Central memory CD8-positive, alpha-beta T cell (primary cell): ENCODE results near the gene CDK6.
"Not testable (repeated sequence)": the region's sequence is repeated elsewhere in the genome, so short reads cannot be mapped to it uniquely, and the experiment has no call there.

Source experiments
- ATAC-seq: fragments of 150-1000 bp; cut with Tn5 transposase; replicated peaks from 2 replicates; pipeline ENCODE4 v1.10.0; 2022; ENCODE audit warnings: mild to moderate bottlenecking, moderate FRiP score, moderate number of reproducible peaks; ENCODE audit not compliant: poor library complexity, severe bottlenecking; ENCODE audit errors: extremely low read depth
- DNase-seq, 2 donors: peaks; one replicate each; pipeline ENCODE4 v3.0.0; 2021; ENCODE audit warnings: low spot score in 2 of 2
- H3K27ac Mint-ChIP-seq: one replicate; pipeline ENCODE4 v1.8.0; 2022; ENCODE audit warnings: low read depth, mild to moderate bottlenecking, moderate library complexity, mixed read lengths
- H3K27me3 Mint-ChIP-seq: one replicate; pipeline ENCODE4 v1.8.0; 2022; ENCODE audit warnings: mixed read lengths
- H3K36me3 Mint-ChIP-seq: one replicate; pipeline ENCODE4 v1.8.0; 2022; ENCODE audit warnings: mild to moderate bottlenecking, moderate library complexity, mixed read lengths; ENCODE audit not compliant: insufficient read depth
- H3K4me1 Mint-ChIP-seq: one replicate; pipeline ENCODE4 v1.8.0; 2022; ENCODE audit warnings: mixed read lengths
- H3K4me3 Mint-ChIP-seq: one replicate; pipeline ENCODE4 v1.8.0; 2022; ENCODE audit warnings: mild to moderate bottlenecking, moderate library complexity, mixed read lengths
- H3K9me3 Mint-ChIP-seq: one replicate; pipeline ENCODE4 v1.8.0; 2022; ENCODE audit warnings: mixed read lengths

Gene CDK6

DNA sequence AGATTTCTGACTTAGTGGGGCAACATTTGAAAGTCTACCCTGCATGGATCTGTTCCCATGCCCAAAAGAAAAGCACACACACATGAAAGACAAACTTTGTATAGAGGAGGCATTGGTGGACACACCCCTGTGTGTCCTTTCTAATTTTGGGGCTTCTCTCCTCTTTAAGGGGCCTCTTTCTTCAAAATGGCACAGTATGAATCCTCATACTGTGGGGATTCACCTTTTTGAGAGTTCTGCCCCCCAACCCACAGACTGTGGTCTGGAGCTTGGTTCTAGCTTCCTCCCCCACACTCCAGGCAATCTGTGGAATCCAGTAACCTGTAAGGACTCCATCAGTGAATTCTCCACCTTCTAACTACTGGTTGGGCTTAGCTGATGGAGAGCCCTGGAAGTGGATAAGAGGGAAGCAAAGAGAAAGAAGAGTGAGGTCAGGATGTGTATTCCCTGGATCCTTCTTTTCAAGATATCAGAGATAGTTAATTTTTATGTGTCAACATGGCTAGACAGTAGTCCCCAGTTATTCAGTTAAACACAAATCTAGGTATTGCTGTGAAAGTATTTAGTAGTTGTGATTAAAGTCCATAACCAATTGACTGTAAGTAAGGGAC lies 32.4 kb upstream of the CDK6 start:
- DNase-seq (no peak), ATAC-seq (no peak)
- H3K27me3 Mint-ChIP-seq, result no peaks in the 10 kb centered on the region
- no peak overlapping the region for H3K4me3 Mint-ChIP-seq
- no peaks in the 10 kb centered on the region for H3K36me3 Mint-ChIP-seq
- H3K9me3 Mint-ChIP-seq, result peaks cover 6% of the 10 kb centered on the region
- H3K4me1 Mint-ChIP-seq, result peaks cover 5% of the 10 kb centered on the region
- H3K27ac Mint-ChIP-seq, result no peak overlapping the region

DNA sequence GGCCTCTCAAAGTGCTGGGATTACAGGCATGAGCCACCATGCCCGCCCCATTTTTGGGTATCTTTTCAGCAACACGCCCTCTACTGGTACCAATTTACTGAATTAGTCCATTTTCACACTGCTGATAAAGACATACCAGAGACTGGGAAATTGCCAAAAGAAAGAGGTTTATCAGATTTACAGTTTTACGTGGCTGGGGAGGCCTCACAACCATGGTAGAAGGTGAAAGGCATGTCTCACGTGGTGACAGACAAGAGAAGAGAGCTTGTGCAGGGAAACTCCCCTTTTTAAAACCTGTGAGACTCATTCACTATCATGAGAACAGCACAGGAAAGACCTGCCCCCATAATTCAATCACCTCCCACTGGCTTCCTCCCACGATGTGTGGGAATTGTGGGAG lies 27.8 kb upstream of the CDK6 start:
- not testable (repeated sequence) for H3K4me3 Mint-ChIP-seq, DNase-seq, H3K9me3 Mint-ChIP-seq, H3K27ac Mint-ChIP-seq, H3K4me1 Mint-ChIP-seq, H3K27me3 Mint-ChIP-seq, H3K36me3 Mint-ChIP-seq
- ATAC-seq, result peak; percentile 14

DNA sequence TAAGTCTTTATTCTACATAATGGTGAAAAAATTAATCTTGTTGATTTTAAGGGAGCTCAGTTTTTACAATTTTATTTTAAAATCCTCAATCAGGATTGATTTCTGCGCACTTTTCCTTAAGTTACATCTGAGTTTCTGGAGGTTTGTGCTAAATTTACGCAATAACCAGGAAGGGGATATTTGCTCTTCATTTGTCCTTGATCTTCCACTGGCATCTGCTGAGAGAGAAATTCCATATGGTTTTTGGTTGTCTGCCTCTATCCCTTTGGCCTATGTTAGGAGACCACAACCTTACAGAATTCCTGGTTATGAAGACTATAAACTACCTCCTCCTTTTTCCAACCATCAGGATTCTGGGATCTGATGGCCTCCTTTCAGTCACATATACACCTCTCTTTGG lies 20.1 kb upstream of the CDK6 start:
- Mint-ChIP-seq H3K27me3 (peaks cover 20% of the 10 kb centered on the region), H3K36me3 (peaks cover 3% of the 10 kb centered on the region), H3K4me1 (no peaks in the 10 kb centered on the region), H3K9me3 (no peaks in the 10 kb centered on the region), H3K4me3 (no peak overlapping the region), H3K27ac (no peak overlapping the region)
- no peak for ATAC-seq
- DNase-seq, result no peak

DNA sequence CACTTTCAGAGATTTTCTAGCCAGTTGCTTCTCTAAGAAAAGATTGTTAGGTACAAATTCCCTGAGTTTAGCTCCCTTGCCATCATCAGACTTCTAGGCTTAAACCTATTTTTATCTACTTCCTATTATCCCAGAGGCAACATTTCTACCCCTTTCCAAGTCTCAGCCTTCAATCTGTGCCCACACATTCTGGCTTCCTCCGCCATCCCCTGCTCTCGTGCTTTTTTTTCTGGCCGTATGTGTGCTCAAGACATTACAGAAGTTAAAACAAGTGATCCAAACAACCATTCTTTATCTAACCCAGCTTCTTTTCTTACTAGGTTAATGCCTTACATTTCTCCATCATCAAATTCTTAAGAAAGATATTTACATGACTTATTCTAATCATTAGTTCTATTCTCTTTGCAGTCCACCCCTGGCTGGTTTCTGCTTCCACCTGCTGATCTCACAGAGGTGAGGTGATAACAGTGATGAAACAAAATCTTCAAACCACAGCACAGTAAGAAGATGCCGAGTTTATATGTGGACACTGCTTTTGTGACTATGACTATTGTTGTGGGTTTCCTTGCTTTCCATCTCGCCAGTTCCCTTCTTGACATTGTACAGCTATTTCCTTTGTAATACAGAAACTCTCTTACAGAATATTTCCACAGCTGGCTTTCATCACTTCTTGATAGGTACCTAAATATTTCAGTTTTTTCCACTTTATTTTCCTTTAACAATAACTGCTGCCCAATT lies 18.3 kb upstream of the CDK6 start:
- no peak overlapping the region for H3K4me3 Mint-ChIP-seq
- no peaks in the 10 kb centered on the region for H3K9me3 Mint-ChIP-seq
- H3K36me3 Mint-ChIP-seq, result peaks cover 3% of the 10 kb centered on the region
- peaks cover 20% of the 10 kb centered on the region for H3K27me3 Mint-ChIP-seq
- ATAC-seq (no peak), DNase-seq (no peak)
- H3K27ac Mint-ChIP-seq, result no peak overlapping the region
- H3K4me1 Mint-ChIP-seq, result no peaks in the 10 kb centered on the region

DNA sequence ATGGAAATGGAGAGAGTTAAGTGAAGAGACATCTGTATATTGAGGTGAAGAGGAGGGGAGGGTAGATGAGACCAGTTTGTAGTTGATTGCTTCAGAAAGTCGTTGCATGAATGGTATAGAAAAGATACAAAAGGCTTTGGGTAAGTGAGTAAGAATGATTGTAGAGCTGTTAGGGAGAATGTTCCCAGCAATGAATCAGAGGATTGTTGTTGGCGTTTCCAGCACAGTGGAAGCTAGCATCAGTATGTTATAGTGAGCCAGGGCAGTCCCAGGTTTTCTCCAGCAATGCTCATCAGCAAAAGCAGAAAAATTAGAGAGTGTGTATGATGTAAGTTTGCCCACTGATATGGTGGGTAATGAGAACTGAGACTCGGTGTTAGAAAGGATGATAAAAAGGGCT lies 15.4 kb upstream of the CDK6 start:
- no peak for DNase-seq
- no peak for ATAC-seq

GRCh38 chr7:92850516-92850915 lies 14.1 kb upstream of the CDK6 start:
- Mint-ChIP-seq H3K9me3 (no peaks in the 10 kb centered on the region), H3K27me3 (peaks cover 10% of the 10 kb centered on the region), H3K36me3 (no peaks in the 10 kb centered on the region), H3K27ac (no peak overlapping the region), H3K4me3 (no peak overlapping the region), H3K4me1 (peaks cover 5% of the 10 kb centered on the region)
- ATAC-seq, result no peak
- DNase-seq, result no peak

More for the DNA sequence above, 15.4 kb upstream of the CDK6 start:
- Mint-ChIP-seq H3K27me3 (peaks cover 15% of the 10 kb centered on the region), H3K36me3 (no peaks in the 10 kb centered on the region), H3K27ac (no peak overlapping the region), H3K4me1 (peaks cover 5% of the 10 kb centered on the region), H3K9me3 (no peaks in the 10 kb centered on the region), H3K4me3 (no peak overlapping the region)

DNA sequence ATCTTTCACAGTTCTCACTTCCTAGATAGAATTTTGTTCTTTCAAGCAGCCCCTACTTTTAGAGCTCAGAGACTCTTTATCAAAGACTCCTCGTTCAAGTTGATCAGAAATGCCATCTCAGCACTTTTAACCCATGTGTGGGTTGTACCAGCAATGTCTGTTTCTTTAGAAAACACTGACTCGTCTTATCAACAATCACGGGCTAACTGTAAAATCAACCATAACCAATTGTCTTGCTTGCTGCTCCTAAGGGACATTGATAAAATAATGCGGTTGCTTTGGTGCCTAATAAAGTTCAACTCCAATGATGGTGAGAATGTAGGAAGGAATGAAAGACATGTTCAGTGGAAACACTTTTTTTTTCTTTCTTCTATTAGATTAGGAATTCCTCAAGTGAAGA lies 12.9 kb upstream of the CDK6 start:
- Mint-ChIP-seq H3K36me3 (no peaks in the 10 kb centered on the region), H3K27ac (no peak overlapping the region), H3K27me3 (peaks cover 3% of the 10 kb centered on the region), H3K9me3 (no peaks in the 10 kb centered on the region), H3K4me1 (peaks cover 5% of the 10 kb centered on the region), H3K4me3 (no peak overlapping the region)
- ATAC-seq, result no peak
- no peak for DNase-seq

- H3K27ac Mint-ChIP-seq, result no peak overlapping the region
- H3K4me3 Mint-ChIP-seq, result no peak overlapping the region
These were observed 12.5 kb upstream of the CDK6 start for GRCh38 chr7:92848851-92849250.

GRCh38 chr7:92848441-92848840 lies 12.1 kb upstream of the CDK6 start:
- H3K4me3 Mint-ChIP-seq, result no peak overlapping the region
- no peak for ATAC-seq
- H3K27ac Mint-ChIP-seq, result no peak overlapping the region

More at GRCh38 chr7:92848851-92849250, 12.5 kb upstream of the CDK6 start:
- Mint-ChIP-seq H3K27me3 (no peaks in the 10 kb centered on the region), H3K4me1 (peaks cover 5% of the 10 kb centered on the region), H3K36me3 (no peaks in the 10 kb centered on the region), H3K9me3 (no peaks in the 10 kb centered on the region)
- no peak for ATAC-seq
- DNase-seq, result no peak

DNA sequence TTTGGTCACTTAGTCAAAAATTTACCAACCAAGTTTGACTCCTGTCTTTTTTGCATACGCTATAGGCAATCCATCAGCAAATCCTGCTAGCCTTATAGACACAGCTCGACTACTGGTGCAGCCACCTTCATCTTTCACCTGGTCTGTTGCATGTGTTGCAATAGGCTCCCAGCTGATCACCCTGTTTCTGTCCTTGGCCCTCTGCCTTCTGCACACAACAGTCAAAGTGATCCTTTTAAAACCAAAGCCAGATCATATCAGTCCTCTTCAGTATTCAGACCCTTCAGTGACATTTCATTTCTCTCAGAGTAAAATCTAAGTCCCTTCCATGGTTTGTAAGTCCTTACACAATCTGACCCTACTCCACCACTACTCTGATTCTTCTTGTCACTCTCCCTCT lies 10.9 kb upstream of the CDK6 start:
- no peak overlapping the region for H3K4me3 Mint-ChIP-seq
- no peaks in the 10 kb centered on the region for H3K27me3 Mint-ChIP-seq
- no peaks in the 10 kb centered on the region for H3K36me3 Mint-ChIP-seq
- H3K4me1 Mint-ChIP-seq, result peaks cover 5% of the 10 kb centered on the region
- ATAC-seq (no peak), DNase-seq (no peak)
- H3K27ac Mint-ChIP-seq, result no peak overlapping the region
- no peaks in the 10 kb centered on the region for H3K9me3 Mint-ChIP-seq

More at GRCh38 chr7:92848441-92848840, 12.1 kb upstream of the CDK6 start:
- no peak for DNase-seq
- H3K36me3 Mint-ChIP-seq, result no peaks in the 10 kb centered on the region
- no peaks in the 10 kb centered on the region for H3K9me3 Mint-ChIP-seq
- H3K4me1 Mint-ChIP-seq, result peaks cover 5% of the 10 kb centered on the region
- no peaks in the 10 kb centered on the region for H3K27me3 Mint-ChIP-seq

DNA sequence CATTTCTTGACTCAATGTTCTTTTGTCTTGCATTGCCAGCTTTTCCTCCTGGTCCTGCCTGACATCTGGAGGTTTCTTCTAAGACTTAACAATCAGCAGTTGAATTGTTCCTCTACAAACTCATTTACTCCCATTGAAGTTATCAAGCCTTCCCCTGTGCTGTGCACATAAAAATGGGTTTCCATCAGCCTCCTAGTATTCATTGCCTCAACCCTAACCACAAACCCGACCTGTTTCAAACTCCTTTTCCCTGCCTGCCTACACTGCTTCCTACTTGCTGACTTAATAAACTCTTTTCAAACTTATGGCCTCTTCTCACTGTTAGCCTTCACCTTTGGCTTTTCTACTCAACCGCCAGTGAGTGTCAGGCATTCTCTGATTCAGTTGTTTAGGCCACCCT lies 9.4 kb upstream of the CDK6 start:
- Mint-ChIP-seq H3K9me3 (no peaks in the 10 kb centered on the region), H3K27me3 (no peaks in the 10 kb centered on the region), H3K4me1 (peaks cover 5% of the 10 kb centered on the region), H3K4me3 (no peak overlapping the region), H3K27ac (no peak overlapping the region), H3K36me3 (no peaks in the 10 kb centered on the region)
- DNase-seq (no peak), ATAC-seq (no peak)

DNA sequence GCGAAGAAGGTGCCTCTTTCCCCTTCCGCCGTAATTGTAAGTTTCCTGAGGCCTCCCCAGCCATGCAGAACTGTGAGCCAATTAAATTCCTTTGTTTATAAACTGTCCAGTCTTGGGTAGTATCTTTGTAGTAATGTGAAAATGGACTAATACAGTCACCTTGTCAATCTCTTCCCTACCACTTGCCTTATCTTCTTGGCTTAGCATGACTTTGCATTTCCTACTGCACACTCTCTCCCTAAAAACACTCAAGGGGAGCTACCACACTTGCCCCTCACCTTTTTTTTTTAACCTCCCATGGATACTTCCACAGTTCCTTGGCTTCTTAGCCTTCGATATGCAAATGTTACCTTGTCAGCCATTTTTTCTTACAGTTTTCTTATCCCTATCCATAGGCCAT lies 7.4 kb upstream of the CDK6 start:
- Mint-ChIP-seq H3K9me3 (no peaks in the 10 kb centered on the region), H3K4me3 (no peak overlapping the region), H3K4me1 (no peaks in the 10 kb centered on the region), H3K27ac (no peak overlapping the region), H3K36me3 (no peaks in the 10 kb centered on the region), H3K27me3 (no peaks in the 10 kb centered on the region)
- DNase-seq (no peak), ATAC-seq (no peak)

DNA sequence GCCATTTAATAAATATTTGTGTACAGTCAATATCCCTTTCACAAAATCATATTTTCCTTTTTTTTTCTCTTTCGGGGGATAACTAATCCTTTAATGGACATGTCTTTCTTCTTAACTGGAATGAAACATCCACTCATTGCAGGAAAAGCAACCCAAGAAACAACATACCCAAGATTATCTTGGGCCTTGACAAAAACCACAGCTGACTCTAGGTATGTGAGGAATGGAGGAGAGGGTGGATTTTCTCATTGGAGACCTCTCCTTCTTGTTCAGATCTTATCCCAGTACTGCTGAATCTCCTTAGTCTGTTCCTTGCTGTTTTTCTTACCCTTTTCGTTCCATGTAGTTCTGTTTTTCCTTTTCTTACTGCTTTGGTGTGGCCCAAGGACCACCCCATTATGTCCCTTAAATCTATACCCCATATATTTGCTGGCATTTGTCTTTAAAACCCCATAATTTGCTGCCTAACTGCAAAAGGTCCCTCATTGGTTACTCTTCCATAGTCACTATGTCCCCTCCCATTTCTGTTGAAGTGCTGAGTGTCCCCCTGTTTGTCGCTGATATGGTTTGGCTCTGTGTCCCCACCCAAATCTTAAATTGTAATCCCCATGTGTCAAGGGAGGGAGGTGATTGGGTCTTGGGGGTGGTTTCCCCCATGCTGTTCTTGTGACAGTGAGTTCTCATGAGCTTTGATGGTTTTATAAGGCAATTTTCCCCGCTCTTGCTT lies 6.8 kb upstream of the CDK6 start:
- DNase-seq (no peak), ATAC-seq (no peak)
- no peaks in the 10 kb centered on the region for H3K36me3 Mint-ChIP-seq
- H3K4me3 Mint-ChIP-seq, result no peak overlapping the region
- H3K4me1 Mint-ChIP-seq, result no peaks in the 10 kb centered on the region
- H3K27me3 Mint-ChIP-seq, result no peaks in the 10 kb centered on the region
- H3K27ac Mint-ChIP-seq, result no peak overlapping the region
- H3K9me3 Mint-ChIP-seq, result no peaks in the 10 kb centered on the region
